ENCODE measurements around the gene POLE.

The POLE gene

DNA sequence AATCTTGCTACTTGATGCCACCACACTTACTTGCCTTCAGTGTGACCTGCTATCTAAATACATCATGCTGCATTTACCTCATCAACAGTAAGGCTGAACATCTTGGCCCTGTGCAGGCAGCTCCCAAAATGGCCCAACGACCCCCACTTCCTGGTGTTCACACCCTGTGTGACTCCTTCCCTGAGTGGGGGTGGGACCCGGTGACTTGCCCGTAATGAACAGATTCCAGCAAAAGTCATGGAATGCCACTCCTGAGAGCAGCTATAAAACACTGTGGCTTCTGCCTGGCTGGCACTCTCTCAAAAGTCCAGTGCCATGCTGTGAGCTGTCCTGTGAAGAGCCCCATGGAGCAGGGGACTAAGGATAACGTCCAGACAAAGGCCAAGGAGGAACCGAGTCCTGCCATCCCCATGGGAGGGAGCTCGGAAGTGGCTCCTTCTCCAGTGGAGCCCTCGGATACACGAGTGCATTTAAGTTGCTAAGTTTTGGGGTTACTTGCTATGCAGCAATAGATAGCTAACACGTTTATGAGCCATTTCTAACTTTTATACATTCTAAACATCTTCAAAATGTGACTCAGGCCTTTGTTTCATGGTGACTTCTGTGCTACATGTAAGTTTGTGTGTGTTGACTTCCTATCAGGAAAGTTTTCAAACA is 35.6 kb downstream of the POLE start:
- TF ChIP-seq, protein P1, sequence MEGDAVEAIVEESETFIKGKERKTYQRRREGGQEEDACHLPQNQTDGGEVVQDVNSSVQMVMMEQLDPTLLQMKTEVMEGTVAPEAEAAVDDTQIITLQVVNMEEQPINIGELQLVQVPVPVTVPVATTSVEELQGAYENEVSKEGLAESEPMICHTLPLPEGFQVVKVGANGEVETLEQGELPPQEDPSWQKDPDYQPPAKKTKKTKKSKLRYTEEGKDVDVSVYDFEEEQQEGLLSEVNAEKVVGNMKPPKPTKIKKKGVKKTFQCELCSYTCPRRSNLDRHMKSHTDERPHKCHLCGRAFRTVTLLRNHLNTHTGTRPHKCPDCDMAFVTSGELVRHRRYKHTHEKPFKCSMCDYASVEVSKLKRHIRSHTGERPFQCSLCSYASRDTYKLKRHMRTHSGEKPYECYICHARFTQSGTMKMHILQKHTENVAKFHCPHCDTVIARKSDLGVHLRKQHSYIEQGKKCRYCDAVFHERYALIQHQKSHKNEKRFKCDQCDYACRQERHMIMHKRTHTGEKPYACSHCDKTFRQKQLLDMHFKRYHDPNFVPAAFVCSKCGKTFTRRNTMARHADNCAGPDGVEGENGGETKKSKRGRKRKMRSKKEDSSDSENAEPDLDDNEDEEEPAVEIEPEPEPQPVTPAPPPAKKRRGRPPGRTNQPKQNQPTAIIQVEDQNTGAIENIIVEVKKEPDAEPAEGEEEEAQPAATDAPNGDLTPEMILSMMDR (IDR thresholded peaks at IDR 0.05) = no peak

DNA sequence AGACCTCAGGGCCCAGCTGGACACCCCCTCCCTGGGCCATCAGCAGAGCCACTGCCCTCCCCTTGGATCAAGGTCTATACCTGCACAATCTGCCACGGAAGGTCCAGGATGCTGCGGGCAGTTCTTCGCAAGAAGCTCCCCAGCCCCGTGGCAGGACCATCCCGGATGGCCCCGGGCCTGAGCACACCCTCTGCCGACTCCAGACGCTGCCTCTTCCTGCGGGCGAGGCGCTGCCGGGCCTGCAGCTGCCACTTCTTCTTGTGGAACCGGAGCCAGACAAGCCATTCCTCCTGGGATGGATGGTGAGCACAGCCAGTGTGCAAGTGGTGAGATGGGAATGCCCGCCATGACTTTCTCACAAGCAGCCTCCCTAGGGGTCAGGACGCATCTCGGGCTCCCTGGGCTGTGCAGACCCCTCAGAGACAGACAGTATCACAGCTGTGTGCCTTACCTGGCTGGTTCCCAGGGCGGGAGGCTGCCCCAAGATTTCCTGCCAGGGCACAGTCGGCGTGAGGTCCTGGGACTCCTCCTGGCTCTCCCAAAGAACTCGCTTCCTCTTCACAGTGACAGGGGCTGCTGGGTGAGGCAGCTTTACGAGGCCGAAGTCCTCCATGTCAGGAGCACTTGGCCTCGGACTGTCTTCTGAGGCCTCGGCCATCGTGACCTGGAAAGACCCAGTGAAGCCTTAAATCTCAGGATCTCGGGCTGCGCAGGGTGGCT is 37.8 kb downstream of the POLE start:
- TF ChIP-seq, protein P1 (IDR thresholded peaks at IDR 0.05) = no peak

DNA sequence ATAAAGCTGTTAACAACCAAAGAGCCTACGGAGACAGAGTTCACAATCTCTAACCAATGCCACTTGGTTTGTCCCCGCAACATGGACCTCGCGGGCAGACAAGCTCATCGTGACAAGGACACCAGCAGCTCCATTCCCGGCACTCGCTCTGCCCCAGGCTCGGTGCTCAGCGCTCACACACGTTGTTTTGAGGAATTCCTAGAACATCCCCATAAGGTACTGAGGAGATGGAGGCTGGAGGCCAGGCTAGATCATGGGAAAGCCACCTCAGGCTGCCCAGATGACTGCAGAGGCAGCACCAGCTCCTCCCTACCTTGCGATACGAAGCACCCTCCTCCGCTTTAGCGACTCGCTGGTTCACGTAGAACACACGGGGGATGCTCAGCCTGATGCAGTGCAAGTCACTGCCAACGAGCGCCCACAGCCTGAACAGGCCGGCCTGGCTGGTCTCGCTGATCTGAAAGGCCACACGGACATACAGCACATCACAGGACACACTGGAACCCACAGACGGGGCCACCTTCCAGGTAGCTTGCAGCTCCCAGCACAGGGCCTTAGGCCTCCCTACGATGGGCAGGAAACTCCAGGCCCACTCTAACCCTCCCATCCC is 38.4 kb downstream of the POLE start:
- TF ChIP-seq, protein P1 (IDR thresholded peaks at IDR 0.05) = no peak

DNA sequence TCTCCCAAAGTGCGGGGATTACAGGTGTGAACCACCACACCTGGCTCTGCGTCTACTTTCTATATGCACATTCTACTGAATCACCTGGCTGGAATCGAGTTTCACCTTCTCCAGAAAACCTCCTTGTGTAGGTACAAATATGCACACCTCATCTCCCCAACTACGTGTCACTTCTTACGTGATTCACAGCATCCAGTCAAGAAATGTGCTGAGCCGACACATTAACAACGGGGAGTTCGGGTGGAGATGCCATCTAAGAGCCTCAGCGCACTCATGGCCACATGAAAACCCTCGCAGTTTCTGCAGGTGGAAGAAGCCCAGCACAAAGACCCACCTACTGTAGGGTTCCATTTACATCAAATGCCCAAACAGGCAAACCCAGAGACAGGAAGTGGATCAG is 39.3 kb downstream of the POLE start:
- TF ChIP-seq, protein P1 (IDR thresholded peaks at IDR 0.05) = no peak

DNA sequence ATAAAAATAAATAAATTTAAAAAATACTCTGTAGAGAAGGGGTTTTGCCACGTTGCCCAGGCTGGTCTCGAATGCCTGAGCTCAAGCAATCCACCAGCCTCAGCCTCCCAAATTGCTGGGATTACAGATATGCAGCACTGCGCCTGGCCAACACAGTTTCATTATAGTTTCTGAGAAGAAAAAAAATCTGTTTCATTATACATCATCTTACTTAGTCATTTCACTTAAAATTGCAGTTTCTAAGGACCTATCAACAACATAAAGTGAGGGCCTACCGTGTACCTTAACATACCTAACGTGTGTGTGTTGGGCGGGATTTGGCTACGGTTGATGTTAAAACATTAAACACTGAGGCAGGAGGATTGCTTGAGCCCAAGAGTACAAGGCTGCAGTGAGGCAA is 40.3 kb downstream of the POLE start:
- TF ChIP-seq, protein P1 (IDR thresholded peaks at IDR 0.05) = no peak

DNA sequence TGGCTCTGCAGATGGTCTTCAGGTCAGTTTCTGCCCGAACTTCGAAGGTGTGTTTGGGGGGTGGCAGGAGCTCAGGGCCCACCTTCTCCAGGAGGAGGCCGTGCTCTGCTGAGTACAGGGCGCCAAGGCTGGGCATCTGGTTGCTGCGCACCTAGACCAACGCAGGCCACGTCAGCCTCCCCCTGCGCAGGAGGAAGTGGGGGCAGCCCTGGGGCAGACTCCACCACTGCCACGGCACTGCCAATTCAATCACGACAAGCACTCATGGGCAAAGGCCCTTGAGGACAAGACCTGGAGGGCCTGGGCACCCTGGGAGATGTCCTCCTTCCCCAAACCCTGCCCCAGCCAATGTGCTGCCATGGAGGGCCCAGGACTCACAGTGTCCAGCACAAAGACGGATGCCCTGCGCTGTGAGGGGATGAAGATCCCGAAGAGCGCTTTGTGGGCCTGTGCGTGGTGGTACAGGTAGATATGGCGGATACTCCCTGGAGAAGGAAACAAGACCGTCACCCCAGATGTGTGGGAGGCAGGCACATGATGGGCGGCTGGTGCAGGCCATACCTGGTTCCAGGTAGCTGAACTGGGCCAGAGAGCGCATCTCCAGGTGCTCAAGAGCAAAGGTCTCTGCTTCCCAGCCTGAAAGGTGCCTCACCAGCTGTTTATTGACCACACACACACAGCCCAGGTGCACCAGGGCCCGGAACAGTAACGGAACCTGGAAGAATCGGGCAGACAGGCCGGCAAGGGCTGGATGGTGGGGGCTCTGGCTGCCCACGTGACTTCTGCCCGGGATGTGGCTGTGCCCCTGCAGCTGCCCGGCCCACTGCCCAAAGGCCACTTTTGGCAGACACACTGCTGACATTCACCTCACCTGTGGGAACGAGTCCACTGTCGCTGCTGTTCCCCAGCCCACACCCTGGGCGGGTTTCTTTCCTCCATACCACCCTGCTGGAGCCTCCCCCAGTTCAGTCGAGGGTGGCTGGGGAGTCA is 44.0 kb downstream of the POLE start:
- TF ChIP-seq, protein P1 (IDR thresholded peaks at IDR 0.05) = no peak

Measured in LNCAP (cell line).